ACHN (cell line): ENCODE results near the gene MYF5.

ENCODE experiments used
- DNase-seq: peaks from one replicate; pipeline ENCODE4 v3.0.0-alpha.2; 2015
- in situ Hi-C: cut with HindIII; loops from 2 replicates; pipeline ENCODE4 v1.10.0; 2017; ENCODE audit warnings: low sequenced_read_pairs, low pct_ligation_motif_present, low pct_unique_long_range_greater_than_20kb

Gene MYF5

DNA sequence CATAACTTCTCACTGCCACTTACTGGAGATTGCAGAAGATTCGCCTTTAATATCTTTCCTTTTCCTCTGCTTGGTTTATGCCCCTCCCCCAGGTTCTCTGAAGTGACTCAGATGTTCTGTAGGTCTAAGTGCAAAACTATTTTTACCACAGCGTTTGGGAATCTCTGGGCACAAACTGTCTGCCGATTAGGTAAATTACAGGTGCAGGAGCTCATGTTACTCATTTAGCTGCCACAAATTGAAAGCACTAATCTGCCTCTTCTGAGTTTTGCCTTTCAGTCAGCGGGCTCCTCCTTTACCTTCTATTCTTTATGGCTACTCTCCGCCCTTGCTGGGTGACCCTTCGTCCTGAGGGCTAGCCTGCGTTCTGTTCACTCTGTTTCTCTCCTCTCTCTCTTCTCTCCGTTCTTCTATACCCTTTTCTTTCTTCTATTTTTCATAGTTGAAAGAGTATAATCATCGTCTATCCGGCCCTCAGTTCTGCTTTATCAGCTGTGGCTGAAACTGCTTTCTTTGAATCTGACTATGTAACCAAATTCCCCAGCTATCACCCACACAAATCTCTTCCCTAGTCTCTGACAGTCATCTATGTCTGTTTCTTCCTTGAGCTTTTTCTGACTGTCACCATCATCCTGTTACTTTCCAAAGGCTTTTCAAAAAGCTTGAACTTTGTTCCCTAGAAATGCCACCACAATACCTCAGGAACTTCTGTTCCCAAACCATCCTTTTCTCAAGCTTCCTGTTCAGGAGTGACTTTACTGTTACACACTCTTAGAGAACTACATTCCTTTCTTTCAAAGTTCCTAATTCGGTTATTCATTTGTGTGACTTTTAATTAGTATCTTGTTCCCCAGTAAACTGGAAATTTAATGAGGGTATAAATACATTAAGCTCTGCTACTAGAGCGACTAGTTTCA, 13.6 kb upstream of the MYF5 start:
- peak; percentile 68 for DNase-seq
- in situ Hi-C loops = no loop called here

DNA sequence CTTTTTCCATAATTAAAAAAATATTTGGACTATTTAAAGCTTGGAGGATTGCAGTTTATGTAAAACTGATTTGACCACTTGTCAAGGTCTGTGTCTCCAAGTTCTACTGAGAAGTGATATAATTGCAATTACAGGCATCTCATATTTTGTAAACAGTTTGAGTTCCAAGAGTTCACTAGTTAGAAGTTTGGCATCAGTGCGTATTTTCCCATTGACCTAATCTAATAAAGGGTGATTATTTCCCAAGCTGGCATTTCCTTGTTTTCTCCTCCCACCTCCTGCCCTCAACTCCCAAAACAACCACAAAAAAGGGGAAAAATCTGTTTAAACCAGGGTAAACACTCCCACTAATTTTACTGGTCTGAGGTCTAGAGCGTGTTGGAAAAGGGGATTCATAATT, 12.3 kb upstream of the MYF5 start:
- in situ Hi-C loops = no loop called here
- DNase-seq = no peak

DNA sequence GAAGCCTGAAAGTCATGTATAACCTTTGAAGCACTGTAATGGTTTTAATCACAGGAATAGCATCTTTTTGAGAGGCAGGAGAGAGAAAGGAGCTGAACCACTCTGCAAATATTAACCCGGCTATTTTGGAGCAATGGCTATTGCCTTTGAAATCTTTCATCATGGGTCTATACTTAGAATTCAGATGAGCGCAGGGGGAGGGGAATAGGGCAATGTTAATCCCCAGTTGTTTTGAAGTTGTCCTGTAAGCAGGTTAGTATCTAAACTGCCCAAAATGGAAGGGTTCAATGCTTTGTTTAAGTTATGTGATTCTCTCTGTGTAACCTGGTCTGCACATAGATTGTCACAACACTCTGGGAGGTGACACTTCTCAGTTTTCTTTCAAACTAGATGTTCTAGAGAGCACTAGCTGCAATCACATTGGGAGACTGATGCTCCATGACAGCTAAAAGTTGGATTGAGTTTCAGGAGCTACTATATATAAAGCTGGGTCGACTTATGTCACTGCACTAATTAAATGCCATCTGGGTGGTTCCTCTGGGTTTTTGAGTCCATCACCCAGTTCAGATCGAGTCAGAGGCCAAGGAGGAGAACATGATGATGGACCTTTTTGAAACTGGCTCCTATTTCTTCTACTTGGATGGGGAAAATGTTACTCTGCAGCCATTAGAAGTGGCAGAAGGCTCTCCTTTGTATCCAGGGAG, 9.4 kb upstream of the MYF5 start, which contains the start of gene MYF6:
TSS of gene MYF6 (plus strand) at position 509 of the 704 bp plus-strand sequence. CDS start at position 595, 86 bp downstream.
- in situ Hi-C loops = no loop called here
- no peak for DNase-seq

DNA sequence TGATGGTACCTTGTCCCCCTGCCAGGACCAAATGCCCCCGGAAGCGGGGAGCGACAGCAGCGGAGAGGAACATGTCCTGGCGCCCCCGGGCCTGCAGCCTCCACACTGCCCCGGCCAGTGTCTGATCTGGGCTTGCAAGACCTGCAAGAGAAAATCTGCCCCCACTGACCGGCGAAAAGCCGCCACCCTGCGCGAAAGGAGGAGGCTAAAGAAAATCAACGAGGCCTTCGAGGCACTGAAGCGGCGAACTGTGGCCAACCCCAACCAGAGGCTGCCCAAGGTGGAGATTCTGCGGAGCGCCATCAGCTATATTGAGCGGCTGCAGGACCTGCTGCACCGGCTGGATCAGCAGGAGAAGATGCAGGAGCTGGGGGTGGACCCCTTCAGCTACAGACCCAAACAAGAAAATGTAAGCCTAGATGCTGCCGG, 8.9 kb upstream of the MYF5 start:
- DNase-seq = no peak
- in situ Hi-C loops = no loop called here

DNA sequence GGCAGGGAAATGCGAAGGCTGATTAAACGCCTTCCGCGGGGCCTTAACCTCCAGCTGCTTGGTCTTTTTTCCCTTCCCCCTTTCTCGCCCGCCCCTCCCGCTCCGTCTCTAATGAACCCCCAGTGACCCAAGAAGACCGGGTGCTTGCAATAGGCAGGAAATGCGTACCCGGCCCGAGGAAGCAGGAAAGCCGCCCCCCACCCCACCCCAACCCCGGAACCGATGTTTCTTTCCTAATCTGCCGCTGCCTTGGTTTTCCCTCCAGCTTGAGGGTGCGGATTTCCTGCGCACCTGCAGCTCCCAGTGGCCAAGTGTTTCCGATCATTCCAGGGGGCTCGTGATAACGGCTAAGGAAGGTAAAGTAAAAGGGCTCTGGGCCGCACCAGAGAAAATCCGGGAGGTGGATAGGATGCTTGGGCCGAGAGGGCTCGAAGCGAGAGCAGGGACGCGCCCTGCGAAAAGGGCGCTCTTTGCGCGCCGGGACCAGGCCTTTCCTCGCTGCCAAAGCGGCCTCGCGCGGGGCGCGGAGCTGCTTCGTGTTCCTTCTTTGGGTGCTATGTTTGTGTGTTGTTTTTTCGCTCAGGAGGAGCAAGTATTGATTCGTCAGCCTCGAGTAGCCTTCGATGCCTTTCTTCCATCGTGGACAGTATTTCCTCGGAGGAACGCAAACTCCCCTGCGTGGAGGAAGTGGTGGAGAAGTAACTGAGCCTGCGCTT, 8.3 kb upstream of the MYF5 start:
- in situ Hi-C loops = no loop called here

DNA sequence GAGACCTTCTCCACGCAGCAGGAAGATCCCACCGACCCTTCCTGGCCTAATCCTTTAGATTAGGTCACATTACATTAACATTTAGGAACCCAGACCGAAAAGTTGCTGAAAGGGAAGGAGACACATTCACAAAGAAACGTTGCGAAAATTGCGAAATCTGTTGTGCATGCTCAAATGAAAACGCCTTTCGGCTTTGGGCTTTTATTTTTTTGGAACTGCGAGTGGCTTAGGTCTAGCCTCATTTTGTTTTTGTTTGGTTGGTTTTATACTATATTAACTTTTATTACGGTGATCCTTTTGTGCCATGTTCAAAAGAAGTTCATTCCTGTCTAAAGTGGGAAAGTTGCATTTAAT, 7.8 kb upstream of the MYF5 start:
- in situ Hi-C loops = no loop called here

More for the DNA sequence above, 8.3 kb upstream of the MYF5 start:
- DNase-seq = no peak

DNA sequence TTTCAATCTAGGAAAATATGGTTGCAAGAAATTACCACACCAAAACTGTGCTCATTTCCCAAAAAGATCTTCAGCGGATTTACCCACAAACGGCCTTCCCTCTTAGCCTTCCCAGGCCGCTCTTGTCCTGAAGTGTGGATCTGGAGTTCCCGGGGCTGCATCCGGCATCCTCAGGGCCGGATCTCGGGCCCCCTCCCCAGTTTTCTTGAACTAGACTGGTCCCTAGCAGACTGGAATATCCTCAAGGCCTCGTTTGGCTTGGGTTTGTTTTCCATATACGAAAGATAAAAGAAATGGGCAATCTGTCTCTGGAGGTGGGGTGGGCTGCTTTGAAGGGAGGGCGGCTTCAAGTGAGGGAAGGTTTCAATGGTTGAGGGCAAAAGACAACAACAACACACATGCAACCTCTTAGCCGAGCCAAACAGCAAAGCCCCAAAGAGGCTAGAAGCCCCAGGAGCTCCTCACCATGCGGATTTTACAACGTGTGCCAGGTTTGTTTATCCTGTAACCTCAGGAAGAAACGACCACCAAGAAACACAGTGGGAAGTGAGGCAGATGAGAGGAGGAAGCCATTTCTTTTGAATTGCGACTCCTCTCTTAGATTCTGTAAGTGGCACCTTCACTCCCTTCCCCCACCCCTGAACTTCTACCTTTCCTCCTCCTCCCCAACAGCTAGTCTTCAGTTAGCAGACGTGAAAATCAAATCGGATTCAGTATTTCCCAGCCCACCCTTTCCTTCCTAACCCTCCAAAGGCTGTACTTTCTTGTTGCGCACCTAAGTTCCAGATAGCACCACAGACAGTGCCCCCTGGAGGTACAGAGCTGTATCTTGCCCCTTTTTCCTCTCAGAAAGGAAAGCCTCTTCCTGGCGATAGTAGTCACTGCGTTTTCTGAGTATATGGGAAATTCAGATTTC, 6.6 kb upstream of the MYF5 start:
- in situ Hi-C loops = no loop called here
- peak; percentile 47 for DNase-seq

More for the DNA sequence above, 7.8 kb upstream of the MYF5 start:
- DNase-seq = no peak

DNA sequence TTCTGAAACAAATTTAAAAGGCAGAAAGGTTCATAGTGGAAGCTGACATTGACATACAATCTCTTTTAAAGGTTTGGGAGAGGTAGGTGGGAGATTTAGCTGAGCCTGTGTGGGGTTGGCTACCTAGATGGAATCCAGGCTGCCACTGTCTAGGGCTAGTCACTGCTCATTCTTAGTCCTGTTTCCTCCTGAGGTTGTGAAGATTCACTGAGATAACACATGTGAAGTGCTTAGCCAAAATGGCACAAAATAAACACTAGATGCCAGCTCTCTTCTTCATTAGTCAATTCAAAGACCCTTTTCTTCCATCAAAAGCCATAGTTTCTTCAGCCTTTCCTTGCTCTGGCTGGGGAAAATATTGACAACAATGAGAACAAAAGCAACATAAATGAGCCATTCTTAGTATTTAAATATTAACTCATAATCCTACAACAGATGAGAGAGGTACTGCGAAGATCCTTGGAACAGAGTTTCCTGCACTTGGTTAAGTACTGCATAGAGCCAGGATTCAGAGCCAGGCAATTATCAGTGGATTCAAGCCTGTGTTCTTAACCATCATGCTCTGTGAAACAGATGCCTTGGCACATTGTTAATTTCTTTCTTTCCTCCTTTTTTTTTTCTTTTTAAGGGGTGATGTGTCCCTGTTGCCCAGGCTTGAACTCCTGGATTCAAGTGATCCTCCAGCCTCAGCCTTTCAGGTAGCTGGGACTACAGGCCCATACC, 5.8 kb upstream of the MYF5 start:
- in situ Hi-C loops = no loop called here
- DNase-seq = no peak

DNA sequence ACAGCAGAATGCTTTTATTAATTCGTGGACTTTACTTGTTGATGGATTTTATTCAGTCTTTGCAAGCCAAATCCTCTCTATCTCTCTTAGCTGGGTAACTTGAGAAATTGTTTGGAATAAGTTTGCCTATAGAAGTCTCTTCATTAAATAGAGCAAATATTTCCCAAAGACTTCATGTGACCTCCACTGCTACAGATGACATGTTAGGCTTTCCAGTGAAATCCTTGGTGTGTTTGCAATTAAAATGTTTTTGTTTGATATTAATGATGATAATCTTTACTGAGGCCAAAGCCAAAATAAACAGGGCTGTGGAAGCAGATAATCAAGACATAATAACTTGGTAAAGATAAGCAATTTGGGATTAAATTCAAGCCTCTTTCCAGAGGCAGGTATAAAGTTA, 4.8 kb upstream of the MYF5 start:
- in situ Hi-C loops = no loop called here
- DNase-seq = no peak

DNA sequence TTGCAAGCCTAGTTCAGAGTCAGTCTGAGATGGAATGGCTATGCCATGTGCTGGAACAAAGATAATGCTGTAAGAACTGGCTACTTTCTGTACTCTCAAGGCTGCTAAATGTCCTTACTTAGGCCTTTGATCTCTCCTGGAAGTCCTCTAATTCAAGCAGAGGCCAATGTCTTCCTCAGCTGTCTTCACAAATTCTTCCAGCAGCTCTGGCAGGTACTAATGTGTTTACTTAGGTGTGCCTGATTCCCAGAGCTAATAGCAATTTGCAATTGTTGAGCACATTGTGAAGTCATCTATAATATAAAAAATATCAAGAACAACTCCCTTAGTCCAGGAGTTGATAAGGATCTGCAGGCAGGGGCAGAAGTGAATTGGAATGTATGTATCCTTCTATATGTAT, 3.8 kb upstream of the MYF5 start:
- in situ Hi-C loops = no loop called here
- DNase-seq = no peak

DNA sequence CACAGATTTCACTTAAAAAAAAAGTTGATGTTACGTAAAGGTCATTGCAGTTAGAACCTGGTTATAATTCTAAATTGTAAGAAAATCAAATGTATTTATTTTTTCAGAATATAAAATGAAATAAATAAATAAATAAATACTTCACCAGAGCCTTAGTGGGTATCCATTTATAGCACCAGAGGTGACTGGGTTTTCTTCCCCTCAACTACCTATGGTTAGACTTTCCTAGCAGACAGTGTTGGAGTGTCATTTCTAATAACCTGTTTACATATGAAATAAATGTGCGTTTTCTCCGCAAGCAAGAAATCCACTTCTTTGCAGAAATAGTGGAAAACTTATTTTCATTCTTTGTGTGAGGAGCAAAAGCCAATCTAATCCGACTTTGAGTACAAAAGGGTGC, 3.3 kb upstream of the MYF5 start:
- in situ Hi-C loops = no loop called here
- DNase-seq = no peak

DNA sequence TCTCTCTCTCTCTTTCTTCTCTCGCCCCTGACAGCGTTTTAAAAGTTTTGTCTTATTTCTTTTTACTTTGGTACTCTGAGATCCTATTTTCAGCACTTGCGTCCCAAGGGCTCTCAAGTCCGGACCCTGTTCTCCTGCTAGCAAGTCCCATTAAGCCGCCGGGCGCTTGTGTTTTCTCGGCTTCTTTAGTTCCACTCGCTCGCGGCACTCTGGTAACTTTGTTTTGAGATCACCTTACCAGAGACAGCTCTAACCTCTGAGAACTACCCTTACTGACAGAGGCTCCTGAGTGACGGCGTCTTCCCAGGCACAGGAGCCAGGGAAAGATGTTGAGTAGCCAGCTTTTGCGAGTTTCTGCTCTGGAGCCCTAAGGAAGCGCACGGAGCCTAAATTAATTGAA, 2.7 kb upstream of the MYF5 start:
- in situ Hi-C loops = no loop called here
- peak; percentile 16 for DNase-seq

DNA sequence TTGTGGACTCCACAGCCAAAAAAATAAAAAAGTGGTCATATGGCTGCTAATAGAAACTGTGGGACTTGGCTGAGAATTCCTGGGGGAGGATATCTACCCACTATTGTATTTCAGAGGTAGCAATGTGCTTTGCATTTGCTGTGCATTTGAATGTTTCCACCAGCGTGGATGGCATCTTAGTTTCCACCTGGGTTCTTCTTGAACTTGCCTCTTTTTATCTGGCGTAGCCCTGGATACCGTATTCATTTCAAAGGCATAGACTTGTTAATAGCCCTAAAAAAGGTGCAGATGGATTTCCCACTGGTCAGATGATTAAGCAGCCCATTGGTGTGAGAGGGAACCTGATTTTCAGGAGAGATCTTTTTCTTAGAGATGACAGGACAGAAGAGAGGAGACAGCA, 1.9 kb upstream of the MYF5 start:
- in situ Hi-C loops = no loop called here

DNA sequence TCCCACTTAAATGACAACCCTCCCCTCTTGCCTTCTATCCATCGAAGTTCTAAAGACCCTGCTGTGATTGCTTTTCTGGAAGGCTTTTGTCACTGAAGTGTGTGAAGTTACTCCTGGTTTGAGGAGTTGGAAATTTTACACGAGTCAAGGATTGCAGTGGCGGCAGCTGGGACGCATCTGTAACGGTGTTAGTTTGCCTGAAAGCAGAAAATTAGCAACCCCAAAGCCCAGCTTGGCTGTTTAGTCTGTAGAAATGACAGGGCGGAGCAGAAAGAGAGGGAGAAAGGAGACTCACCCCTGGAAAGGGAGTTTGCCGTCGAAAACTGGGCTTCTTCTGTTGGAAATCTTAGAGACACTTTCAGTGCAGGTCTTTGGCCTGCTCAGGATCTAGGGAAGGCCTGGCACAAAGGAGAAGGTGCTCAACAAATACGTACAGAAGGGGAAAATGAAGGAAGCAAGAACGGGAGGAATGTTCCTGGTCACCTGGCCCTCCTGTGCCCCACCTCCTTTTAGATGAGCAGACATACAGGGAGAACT, 931 bp upstream of the MYF5 start:
- no peak for DNase-seq

More for the DNA sequence above, 1.9 kb upstream of the MYF5 start:
- DNase-seq = no peak

DNA sequence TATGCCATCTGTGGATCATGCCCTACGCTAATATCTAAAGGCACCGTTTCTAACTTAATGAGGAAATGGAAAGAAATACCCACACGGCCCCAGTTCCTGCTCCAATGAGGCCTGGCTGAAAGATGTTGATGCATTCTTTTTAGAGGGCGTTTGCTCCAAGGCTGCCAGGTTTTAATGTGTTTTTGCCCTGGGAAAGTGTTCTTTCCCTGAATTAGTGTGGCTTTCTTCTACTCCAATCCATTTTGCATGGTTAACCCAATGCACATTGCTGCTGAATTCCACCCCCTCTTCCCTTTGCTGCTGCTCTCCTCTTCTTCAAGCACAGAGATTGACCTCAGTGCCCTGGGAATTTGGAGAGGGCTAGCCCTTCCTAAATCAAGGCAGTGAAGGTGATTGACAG, 1.1 kb downstream of the MYF5 start:
- no peak for DNase-seq
- in situ Hi-C loops = no loop called here

More for the DNA sequence above, 931 bp upstream of the MYF5 start:
- in situ Hi-C loops = no loop called here

DNA sequence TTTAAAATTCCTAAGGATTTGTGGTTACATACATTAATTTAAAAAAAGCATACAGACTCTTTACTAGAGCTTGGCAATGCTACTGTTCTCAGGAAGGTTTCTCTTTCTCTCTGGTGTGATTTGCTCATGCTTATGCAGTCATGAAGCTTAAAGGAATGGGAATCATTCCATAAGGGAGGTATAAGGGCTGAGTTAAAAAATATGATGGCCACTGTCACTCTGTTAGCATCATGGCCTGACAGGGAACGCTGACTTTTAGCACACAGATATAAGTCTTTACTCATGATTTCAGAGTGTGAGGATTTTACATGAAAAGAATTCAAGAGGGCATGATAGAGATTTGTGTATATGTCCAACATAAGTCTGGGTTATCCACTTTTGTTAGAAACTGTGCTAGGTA, 3.8 kb downstream of the MYF5 start:
- no peak for DNase-seq
- in situ Hi-C loops = no loop called here

DNA sequence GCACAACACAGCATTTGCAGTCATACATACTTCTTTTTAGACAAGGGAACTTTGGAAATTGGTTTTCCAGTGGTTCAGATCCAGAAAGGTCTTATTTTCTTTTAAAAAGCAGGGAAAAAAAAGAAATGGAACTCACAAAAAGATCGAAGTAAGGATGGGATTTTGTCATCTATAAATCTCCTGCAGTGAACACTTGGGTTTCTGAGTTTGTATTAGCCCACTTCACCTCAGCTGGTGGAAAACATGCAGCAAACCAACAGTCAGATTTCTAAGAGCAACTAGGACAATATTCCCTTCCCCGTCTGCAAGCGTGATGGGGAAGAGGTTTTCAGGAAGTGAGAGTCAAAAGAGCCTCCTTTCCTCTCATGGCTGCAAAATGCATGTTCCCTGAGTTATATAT, 4.6 kb downstream of the MYF5 start:
- in situ Hi-C loops = no loop called here
- no peak for DNase-seq
